ENCODE results near the gene CES4A.

The CES4A gene

DNA sequence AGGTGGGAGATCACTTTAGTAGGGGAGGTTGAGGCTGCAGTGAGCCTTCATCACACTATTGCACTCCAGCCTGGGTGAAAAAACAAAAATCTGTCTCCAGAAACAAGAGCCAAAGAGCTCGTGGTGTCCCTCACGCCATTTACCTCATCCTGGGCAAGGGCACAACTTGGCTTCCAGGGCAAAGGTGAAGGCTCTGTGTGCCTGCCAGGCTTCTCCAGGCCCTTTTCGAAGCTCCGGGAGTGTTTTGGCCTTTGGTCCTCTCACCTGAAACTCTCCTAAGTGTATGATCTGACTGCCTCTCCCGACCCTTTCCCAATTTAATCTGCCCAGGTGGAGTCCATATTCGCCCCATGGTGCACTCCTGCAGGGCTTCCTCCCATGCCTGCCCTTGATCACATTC is 38.9 kb upstream of the CES4A start:
- H3K4me3 ChIP-seq (ENCODE audit: low read depth, low read length), result no peak overlapping the region
- no peaks in the 10 kb centered on the region for H3K4me1 ChIP-seq (ENCODE audit: control insufficient read depth, insufficient read depth, low read length)
- H3K36me3 ChIP-seq (ENCODE audit: control insufficient read depth in 2 of 2, insufficient read depth in 1 of 2, low read length in 2 of 2), result no peaks in the 10 kb centered on the region
- CTCF ChIA-PET, result interaction anchor here (0.7 to 2.7 kb wide), 4 partner anchors 9 to 55 kb away, joined by 3 to 9 read pairs (median 4); partner anchors contain the start of gene CES3
- POLR2A ChIA-PET, result interaction anchor here (0.6 kb wide), 1 partner anchor 24 kb away, joined by 4 read pairs; no protein-coding TSS in a partner anchor
- H3K27ac ChIP-seq (ENCODE audit: extremely low read depth, low read depth, low read length), result no peak overlapping the region
- TF ChIP-seq, protein P1, sequence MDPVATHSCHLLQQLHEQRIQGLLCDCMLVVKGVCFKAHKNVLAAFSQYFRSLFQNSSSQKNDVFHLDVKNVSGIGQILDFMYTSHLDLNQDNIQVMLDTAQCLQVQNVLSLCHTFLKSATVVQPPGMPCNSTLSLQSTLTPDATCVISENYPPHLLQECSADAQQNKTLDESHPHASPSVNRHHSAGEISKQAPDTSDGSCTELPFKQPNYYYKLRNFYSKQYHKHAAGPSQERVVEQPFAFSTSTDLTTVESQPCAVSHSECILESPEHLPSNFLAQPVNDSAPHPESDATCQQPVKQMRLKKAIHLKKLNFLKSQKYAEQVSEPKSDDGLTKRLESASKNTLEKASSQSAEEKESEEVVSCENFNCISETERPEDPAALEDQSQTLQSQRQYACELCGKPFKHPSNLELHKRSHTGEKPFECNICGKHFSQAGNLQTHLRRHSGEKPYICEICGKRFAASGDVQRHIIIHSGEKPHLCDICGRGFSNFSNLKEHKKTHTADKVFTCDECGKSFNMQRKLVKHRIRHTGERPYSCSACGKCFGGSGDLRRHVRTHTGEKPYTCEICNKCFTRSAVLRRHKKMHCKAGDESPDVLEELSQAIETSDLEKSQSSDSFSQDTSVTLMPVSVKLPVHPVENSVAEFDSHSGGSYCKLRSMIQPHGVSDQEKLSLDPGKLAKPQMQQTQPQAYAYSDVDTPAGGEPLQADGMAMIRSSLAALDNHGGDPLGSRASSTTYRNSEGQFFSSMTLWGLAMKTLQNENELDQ (tag by site-specific recombination; IDR thresholded peaks at IDR 0.05; ENCODE audit: low read depth), result no peak
- TF ChIP-seq ZNF335 (tag by site-specific recombination; conservative IDR thresholded peaks at IDR 0.05) (no peak), ZNF549 (tag by site-specific recombination; IDR thresholded peaks at IDR 0.05) (no peak), ZNF555 (tag by site-specific recombination; conservative IDR thresholded peaks at IDR 0.05) (no peak)
- H3K9me3 ChIP-seq (ENCODE audit: control insufficient read depth, insufficient read depth, low read depth, low read length), result no peaks in the 10 kb centered on the region

DNA sequence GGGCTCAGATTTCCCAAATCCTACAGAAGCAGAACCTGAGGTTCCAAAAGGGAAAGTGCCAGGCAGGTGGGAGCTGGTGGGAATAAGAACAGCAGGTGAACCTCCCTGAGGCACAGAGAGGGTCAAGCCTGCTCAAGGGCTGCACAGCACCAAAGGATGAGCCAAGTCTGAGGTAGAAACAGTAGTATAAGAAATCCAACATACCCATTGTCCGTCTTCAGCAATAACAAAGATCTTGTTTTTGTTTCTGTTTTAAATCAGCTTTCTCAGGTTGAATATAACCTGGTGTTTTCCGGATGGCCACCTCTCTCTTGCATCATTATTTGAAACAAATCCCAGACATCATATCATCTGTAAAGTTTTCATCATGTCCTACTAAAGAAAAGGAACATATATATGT is 38.0 kb upstream of the CES4A start:
- ChIA-PET POLR2A (no interaction called here), CTCF (interaction anchor here (0.9 to 2.7 kb wide), 3 partner anchors 11 to 82 kb away, joined by 3 to 9 read pairs (median 6); partner anchors contain the start of gene CES3)

DNA sequence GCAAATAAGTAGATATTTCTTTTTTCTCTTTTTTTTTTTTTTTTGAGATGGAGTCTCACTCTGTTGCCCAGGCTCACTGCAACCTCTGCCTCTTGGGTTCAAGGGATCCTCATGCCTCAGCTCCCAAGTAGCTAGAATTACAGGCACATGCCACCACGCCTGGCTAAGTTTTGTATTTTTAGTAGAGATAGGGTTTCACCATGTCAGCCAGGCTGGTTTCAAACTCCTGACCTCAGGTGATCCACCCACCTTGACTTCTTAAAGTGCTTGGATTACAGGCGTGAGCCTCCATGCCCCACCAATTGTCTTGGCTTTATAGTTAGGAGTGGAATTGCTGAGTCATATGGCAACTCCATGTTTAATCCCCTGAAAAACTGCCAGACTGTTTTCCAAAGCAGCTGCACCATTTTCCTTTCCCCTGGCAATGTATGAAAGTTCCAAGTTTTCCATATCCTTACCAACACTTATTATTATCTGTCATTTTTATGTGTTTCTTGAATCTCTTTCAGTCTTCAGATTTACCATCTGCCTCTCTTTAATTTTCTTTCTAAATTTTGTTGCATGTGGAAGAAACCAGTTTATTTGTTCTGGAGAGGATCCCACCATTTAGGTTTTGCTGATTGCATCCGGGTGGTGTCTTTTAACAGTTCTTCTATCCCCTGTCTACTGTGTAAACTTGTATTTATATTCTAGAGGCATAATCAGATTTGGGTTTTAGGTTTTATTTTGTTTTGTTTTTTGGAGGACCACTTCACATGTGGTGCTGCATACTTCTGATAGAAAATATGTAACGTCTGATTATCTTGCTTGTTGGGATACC is 37.2 kb upstream of the CES4A start:
- ChIA-PET POLR2A (no interaction called here), CTCF (interaction anchor here (0.6 to 2.7 kb wide), 10 partner anchors 10 to 515 kb away, joined by 3 to 11 read pairs (median 5); partner anchors contain the start of gene CES3)
- no peak for TF ChIP-seq KLF7 (tag by site-specific recombination; IDR thresholded peaks at IDR 0.05; ENCODE audit: borderline replicate concordance)
- peak; percentile 80 for TF ChIP-seq SETDB1 (IDR thresholded peaks at IDR 0.05; ENCODE audit: insufficient read length, low read length)
- Histone ChIP-seq H3K27ac (ENCODE audit: extremely low read depth, low read depth, low read length) (no peak overlapping the region), H3K9me3 (ENCODE audit: control insufficient read depth, insufficient read depth, low read depth, low read length) (no peaks in the 10 kb centered on the region), H3K4me1 (ENCODE audit: control insufficient read depth, insufficient read depth, low read length) (no peaks in the 10 kb centered on the region), H3K36me3 (ENCODE audit: control insufficient read depth in 2 of 2, insufficient read depth in 1 of 2, low read length in 2 of 2) (no peaks in the 10 kb centered on the region), H3K4me3 (ENCODE audit: low read depth, low read length) (no peak overlapping the region)

More for the DNA sequence above, 38.0 kb upstream of the CES4A start:
- no peaks in the 10 kb centered on the region for H3K4me1 ChIP-seq (ENCODE audit: control insufficient read depth, insufficient read depth, low read length)
- no peaks in the 10 kb centered on the region for H3K36me3 ChIP-seq (ENCODE audit: control insufficient read depth in 2 of 2, insufficient read depth in 1 of 2, low read length in 2 of 2)
- no peak overlapping the region for H3K4me3 ChIP-seq (ENCODE audit: low read depth, low read length)
- no peaks in the 10 kb centered on the region for H3K9me3 ChIP-seq (ENCODE audit: control insufficient read depth, insufficient read depth, low read depth, low read length)
- no peak overlapping the region for H3K27ac ChIP-seq (ENCODE audit: extremely low read depth, low read depth, low read length)
- TF ChIP-seq, protein P2, sequence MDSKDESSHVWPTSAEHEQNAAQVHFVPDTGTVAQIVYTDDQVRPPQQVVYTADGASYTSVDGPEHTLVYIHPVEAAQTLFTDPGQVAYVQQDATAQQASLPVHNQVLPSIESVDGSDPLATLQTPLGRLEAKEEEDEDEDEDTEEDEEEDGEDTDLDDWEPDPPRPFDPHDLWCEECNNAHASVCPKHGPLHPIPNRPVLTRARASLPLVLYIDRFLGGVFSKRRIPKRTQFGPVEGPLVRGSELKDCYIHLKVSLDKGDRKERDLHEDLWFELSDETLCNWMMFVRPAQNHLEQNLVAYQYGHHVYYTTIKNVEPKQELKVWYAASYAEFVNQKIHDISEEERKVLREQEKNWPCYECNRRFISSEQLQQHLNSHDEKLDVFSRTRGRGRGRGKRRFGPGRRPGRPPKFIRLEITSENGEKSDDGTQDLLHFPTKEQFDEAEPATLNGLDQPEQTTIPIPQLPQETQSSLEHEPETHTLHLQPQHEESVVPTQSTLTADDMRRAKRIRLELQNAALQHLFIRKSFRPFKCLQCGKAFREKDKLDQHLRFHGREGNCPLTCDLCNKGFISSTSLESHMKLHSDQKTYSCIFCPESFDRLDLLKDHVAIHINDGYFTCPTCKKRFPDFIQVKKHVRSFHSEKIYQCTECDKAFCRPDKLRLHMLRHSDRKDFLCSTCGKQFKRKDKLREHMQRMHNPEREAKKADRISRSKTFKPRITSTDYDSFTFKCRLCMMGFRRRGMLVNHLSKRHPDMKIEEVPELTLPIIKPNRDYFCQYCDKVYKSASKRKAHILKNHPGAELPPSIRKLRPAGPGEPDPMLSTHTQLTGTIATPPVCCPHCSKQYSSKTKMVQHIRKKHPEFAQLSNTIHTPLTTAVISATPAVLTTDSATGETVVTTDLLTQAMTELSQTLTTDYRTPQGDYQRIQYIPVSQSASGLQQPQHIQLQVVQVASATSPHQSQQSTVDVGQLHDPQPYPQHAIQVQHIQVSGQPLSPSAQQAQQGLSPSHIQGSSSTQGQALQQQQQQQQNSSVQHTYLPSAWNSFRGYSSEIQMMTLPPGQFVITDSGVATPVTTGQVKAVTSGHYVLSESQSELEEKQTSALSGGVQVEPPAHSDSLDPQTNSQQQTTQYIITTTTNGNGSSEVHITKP (tag by site-specific recombination; IDR thresholded peaks at IDR 0.05), result no peak
- 0 out of 2 replicates have a peak, but pooled peaks have one; percentile 63 for TF ChIP-seq ZNF768 (tag by site-specific recombination; IDR thresholded peaks at IDR 0.05)

DNA sequence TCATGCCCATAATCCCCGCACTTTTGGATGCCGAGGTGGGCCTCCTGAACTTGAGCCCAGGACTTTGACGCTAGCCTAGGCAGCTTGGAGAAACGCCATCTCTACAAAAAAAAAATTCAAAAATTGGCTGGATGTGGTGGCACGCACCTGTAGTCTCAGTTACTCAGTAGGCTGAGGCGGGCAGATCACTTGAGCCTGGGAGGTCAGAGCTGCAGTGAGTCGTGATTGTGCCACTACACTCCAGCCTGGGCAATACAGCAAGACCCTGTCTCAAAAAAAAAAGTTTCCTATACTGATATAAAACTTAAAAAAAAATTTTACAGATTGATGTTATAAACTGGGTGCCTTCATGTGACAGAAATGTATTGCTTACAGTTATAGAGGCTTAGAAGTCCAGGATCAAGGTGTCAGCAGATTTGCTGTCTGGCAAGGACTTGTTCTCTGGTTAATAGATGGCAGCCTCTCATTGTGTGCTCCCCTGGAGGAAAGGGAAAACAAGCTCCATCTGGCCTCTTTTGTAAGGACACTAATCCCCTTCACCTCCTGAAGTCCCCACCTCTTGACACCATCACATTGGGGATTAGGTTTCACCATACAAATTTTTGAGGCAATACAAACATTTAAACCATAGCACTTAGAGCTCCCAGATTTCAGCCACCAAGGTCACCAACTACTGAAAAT is 35.8 kb upstream of the CES4A start:
- H3K36me3 ChIP-seq (ENCODE audit: control insufficient read depth in 2 of 2, insufficient read depth in 1 of 2, low read length in 2 of 2), result no peaks in the 10 kb centered on the region
- no peak overlapping the region for H3K4me3 ChIP-seq (ENCODE audit: low read depth, low read length)
- ChIA-PET CTCF (interaction anchor here (0.7 to 1.8 kb wide), 14 partner anchors 9 to 573 kb away, joined by 3 to 9 read pairs (median 4); partner anchors contain the start of gene CES3), POLR2A (no interaction called here)
- no peaks in the 10 kb centered on the region for H3K4me1 ChIP-seq (ENCODE audit: control insufficient read depth, insufficient read depth, low read length)
- no peak overlapping the region for H3K27ac ChIP-seq (ENCODE audit: extremely low read depth, low read depth, low read length)
- TF ChIP-seq ZNF121 (tag by site-specific recombination; IDR thresholded peaks at IDR 0.05) (peak; percentile 56), MZF1 (tag by site-specific recombination; IDR thresholded peaks at IDR 0.05; ENCODE audit: borderline replicate concordance) (peak; percentile 82), GLIS1 (tag by site-specific recombination; IDR thresholded peaks at IDR 0.05) (no peak), ZNF169 (tag by site-specific recombination; IDR thresholded peaks at IDR 0.05) (no peak), ZNF112 (tag by site-specific recombination; IDR thresholded peaks at IDR 0.05) (no peak), ZNF544 (tag by site-specific recombination; IDR thresholded peaks at IDR 0.05) (no peak)
- TF ChIP-seq, protein P3, sequence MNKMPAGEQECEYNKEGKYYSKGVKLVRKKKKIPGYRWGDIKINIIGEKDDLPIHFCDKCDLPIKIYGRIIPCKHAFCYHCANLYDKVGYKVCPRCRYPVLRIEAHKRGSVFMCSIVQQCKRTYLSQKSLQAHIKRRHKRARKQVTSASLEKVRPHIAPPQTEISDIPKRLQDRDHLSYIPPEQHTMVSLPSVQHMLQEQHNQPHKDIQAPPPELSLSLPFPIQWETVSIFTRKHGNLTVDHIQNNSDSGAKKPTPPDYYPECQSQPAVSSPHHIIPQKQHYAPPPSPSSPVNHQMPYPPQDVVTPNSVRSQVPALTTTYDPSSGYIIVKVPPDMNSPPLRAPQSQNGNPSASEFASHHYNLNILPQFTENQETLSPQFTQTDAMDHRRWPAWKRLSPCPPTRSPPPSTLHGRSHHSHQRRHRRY (tag by site-specific recombination; IDR thresholded peaks at IDR 0.05), result no peak
- no peaks in the 10 kb centered on the region for H3K9me3 ChIP-seq (ENCODE audit: control insufficient read depth, insufficient read depth, low read depth, low read length)

Data from HEK293 (cell line).